Hepatocyte (in vitro differentiated cells): Measurements from ENCODE around the gene GPC2. TPM values are rescaled to one million over a fixed set of nuclear protein-coding genes. Genes with fewer than 3 reads are reported as not detected.

Experiments
- DNase-seq: peaks from one replicate; pipeline ENCODE4 v3.0.0-alpha.2; 2016; ENCODE audit warnings: low spot score
- H2AFZ ChIP-seq: fragments of 200-600 bp; sonication (generic); 2 replicates; pipeline ENCODE4 v1.6.0; 2016; ENCODE audit warnings: antibody characterized with exemption, mild to moderate bottlenecking
- H3K27ac ChIP-seq: fragments of 200-600 bp; sonication (generic); 2 replicates; pipeline ENCODE4 v1.5.1; 2016; ENCODE audit warnings: mild to moderate bottlenecking
- H3K27me3 ChIP-seq: fragments of 200-600 bp; sonication (generic); 2 replicates; pipeline ENCODE4 v1.6.1; 2016
- H3K36me3 ChIP-seq: fragments of 200-600 bp; sonication (generic); replicated peaks from 2 replicates; pipeline ENCODE4 v1.5.1; 2016; ENCODE audit warnings: low read depth; ENCODE audit not compliant: insufficient read depth
- H3K4me1 ChIP-seq: fragments of 200-600 bp; sonication (generic); 2 replicates; pipeline ENCODE4 v1.5.1; 2016; ENCODE audit warnings: mild to moderate bottlenecking, moderate library complexity; ENCODE audit not compliant: insufficient read depth
- H3K4me2 ChIP-seq: fragments of 200-600 bp; sonication (generic); 2 replicates; pipeline ENCODE4 v1.6.0; 2016
- H3K4me3 ChIP-seq: fragments of 200-600 bp; sonication (generic); 2 replicates; pipeline ENCODE4 v1.5.1; 2016; ENCODE audit warnings: mild to moderate bottlenecking
- H3K79me2 ChIP-seq: fragments of 200-600 bp; sonication (generic); 2 replicates; pipeline ENCODE4 v1.6.0; 2017; ENCODE audit warnings: mild to moderate bottlenecking
- H3K9me2 ChIP-seq: fragments of 200-600 bp; sonication (generic); replicated peaks from 2 replicates; pipeline ENCODE4 v1.6.0; 2017; ENCODE audit warnings: mild to moderate bottlenecking; ENCODE audit not compliant: insufficient read depth
- H3K9me3 ChIP-seq: fragments of 200-600 bp; sonication (generic); 2 replicates; pipeline ENCODE4 v1.5.1; 2016; ENCODE audit warnings: low read depth, mild to moderate bottlenecking
- H4K20me1 ChIP-seq: fragments of 200-600 bp; sonication (generic); 2 replicates; pipeline ENCODE4 v1.6.0; 2016; ENCODE audit warnings: mild to moderate bottlenecking; ENCODE audit not compliant: insufficient read depth, poor library complexity, severe bottlenecking
- CTCF ChIP-seq: fragments of 200-600 bp; sonication (generic); IDR thresholded peaks from 2 replicates; pipeline ENCODE4 v1.5.1; 2016; ENCODE audit warnings: antibody characterized with exemption, mild to moderate bottlenecking; ENCODE audit not compliant: poor library complexity
- EZH2 ChIP-seq: fragments of 200-600 bp; sonication (generic); IDR thresholded peaks from 2 replicates; pipeline ENCODE4 v1.6.1; 2016; ENCODE audit warnings: antibody characterized with exemption, mild to moderate bottlenecking, borderline replicate concordance
- EZH2phosphoT487 ChIP-seq: fragments of 200-600 bp; sonication (generic); IDR thresholded peaks from one replicate; pipeline ENCODE4 v1.6.1; 2018; ENCODE audit warnings: antibody characterized with exemption, mild to moderate bottlenecking, low read depth, moderate library complexity; ENCODE audit not compliant: unreplicated experiment, severe bottlenecking
- WGBS: methylation state at CpG from one replicate; pipeline ENCODE4 v1.1.6; 2016; ENCODE audit warnings: low lambda C conversion rate; ENCODE audit errors: missing lambda C conversion rate; 5-methylcytosine and 5-hydroxymethylcytosine counted together
- polyA plus RNA-seq: library from polyadenylated mRNA; unstranded; fragments of >200 nt; fragmentation: Nextera tagmentation; extraction: Ambion mirVana; gene quantifications from 2 replicates; pipeline ENCODE4 v1.2.1, GENCODE V29; 2016
- total RNA-seq: library from RNA; depleted of rRNA; stranded (reverse); fragments of >200 nt; gene quantifications from 2 replicates; pipeline ENCODE4 v1.2.3, GENCODE V29; 2014

Gene GPC2
- total and polyA plus RNA-seq, 2 experiments from 2014 or later: 2.0 to 3.2 TPM

- TF ChIP-seq EZH2phosphoT487 (no peak), CTCF (no peak), EZH2 (no peak)
- no peak overlapping the region for H3K4me2 ChIP-seq
- H3K27ac ChIP-seq: no peak overlapping the region
- no peak for DNase-seq
- H3K79me2 ChIP-seq: no peaks in the 10 kb centered on the region
- H3K4me1 ChIP-seq: no peaks in the 10 kb centered on the region
- H3K4me3 ChIP-seq: no peak overlapping the region
- H3K9me3 ChIP-seq: no peaks in the 10 kb centered on the region
- no peaks in the 10 kb centered on the region for H4K20me1 ChIP-seq
- no peaks in the 10 kb centered on the region for H3K27me3 ChIP-seq
- WGBS: 96% methylated on average over 3 of the region's 3 CpGs
- H3K9me2 ChIP-seq: no peaks in the 10 kb centered on the region
- no peak overlapping the region for H2AFZ ChIP-seq
- H3K36me3 ChIP-seq: no peaks in the 10 kb centered on the region
These were observed 34.7 kb downstream of the GPC2 start for GRCh38 chr7:100142461-100142860.

- no peak for DNase-seq
- WGBS: 62% methylated on average over 3 of the region's 3 CpGs
- Histone ChIP-seq H3K4me3 (no peak overlapping the region), H3K4me1 (no peaks in the 10 kb centered on the region), H3K36me3 (no peaks in the 10 kb centered on the region), H3K4me2 (no peak overlapping the region), H4K20me1 (no peaks in the 10 kb centered on the region), H3K9me2 (no peaks in the 10 kb centered on the region), H3K27ac (peak overlapping the region; percentile 70), H3K9me3 (no peaks in the 10 kb centered on the region), H3K27me3 (no peaks in the 10 kb centered on the region), H3K79me2 (no peaks in the 10 kb centered on the region), H2AFZ (no peak overlapping the region)
- TF ChIP-seq CTCF: no peak
- no peak for TF ChIP-seq EZH2phosphoT487
- no peak for TF ChIP-seq EZH2
These were observed 35.6 kb downstream of the GPC2 start for GRCh38 chr7:100141555-100141949.

- no peak for TF ChIP-seq EZH2phosphoT487
- Histone ChIP-seq H3K4me3 (no peak overlapping the region), H3K36me3 (no peaks in the 10 kb centered on the region), H3K79me2 (no peaks in the 10 kb centered on the region), H3K4me1 (no peaks in the 10 kb centered on the region), H3K9me2 (no peaks in the 10 kb centered on the region), H2AFZ (no peak overlapping the region), H3K27ac (no peak overlapping the region), H4K20me1 (no peaks in the 10 kb centered on the region), H3K27me3 (no peaks in the 10 kb centered on the region), H3K9me3 (no peaks in the 10 kb centered on the region), H3K4me2 (no peak overlapping the region)
- DNase-seq: no peak
- WGBS: 91% methylated on average over 13 of the region's 13 CpGs
These were observed 39.1 kb downstream of the GPC2 start for GRCh38 chr7:100137851-100138760.

GRCh38 chr7:100132697-100133151 lies 44.5 kb downstream of the GPC2 start:
- Histone ChIP-seq H2AFZ (no peak overlapping the region), H3K4me2 (no peak overlapping the region), H4K20me1 (no peaks in the 10 kb centered on the region), H3K9me3 (no peaks in the 10 kb centered on the region), H3K79me2 (no peaks in the 10 kb centered on the region), H3K36me3 (no peaks in the 10 kb centered on the region), H3K27ac (no peak overlapping the region), H3K9me2 (no peaks in the 10 kb centered on the region), H3K4me3 (no peak overlapping the region), H3K4me1 (peaks cover 7% of the 10 kb centered on the region), H3K27me3 (no peaks in the 10 kb centered on the region)
- TF ChIP-seq EZH2 (no peak), CTCF (peak; percentile 81), EZH2phosphoT487 (no peak)
- 18% methylated on average over 3 of the region's 3 CpGs for WGBS
- DNase-seq: peak; percentile 81
